OCI-LY1 (cell line): ENCODE measurements around the gene MADD.

ENCODE experiments used
- H2AFZ ChIP-seq: fragments of 200-600 bp; sonication (generic), shearing (Covaris generic); 2 replicates; pipeline ENCODE4 v1.6.0; 2014; ENCODE audit warnings: antibody characterized with exemption, mild to moderate bottlenecking, low read length
- H3F3A ChIP-seq: fragments of 200-600 bp; sonication (generic), shearing (Covaris generic); 2 replicates; pipeline ENCODE4 v1.6.0; 2014; ENCODE audit warnings: mild to moderate bottlenecking, antibody characterized with exemption, low read length, moderate library complexity; ENCODE audit not compliant: insufficient read depth
- H3K27ac ChIP-seq: fragments of 200-600 bp; sonication (generic); 2 replicates; pipeline ENCODE4 v1.5.1; 2014; ENCODE audit warnings: low read length, mixed run types, mild to moderate bottlenecking, low read depth; ENCODE audit not compliant: poor library complexity, severe bottlenecking
- H3K27me3 ChIP-seq: fragments of 200-600 bp; sonication (generic); 2 replicates; pipeline ENCODE4 v1.6.0; 2014; ENCODE audit warnings: antibody characterized with exemption, mild to moderate bottlenecking, low read length, moderate library complexity; ENCODE audit not compliant: insufficient read depth
- H3K36me3 ChIP-seq: fragments of 200-600 bp; sonication (generic); 2 replicates; pipeline ENCODE4 v1.6.1; 2014; ENCODE audit warnings: mild to moderate bottlenecking, antibody characterized with exemption, low read length, moderate library complexity, mixed read lengths; ENCODE audit not compliant: insufficient read depth
- H3K4me1 ChIP-seq: fragments of 200-600 bp; sonication (generic); 2 replicates; pipeline ENCODE4 v1.5.1; 2014; ENCODE audit warnings: mild to moderate bottlenecking, low read length, moderate library complexity; ENCODE audit not compliant: insufficient read depth, severe bottlenecking
- H3K4me2 ChIP-seq: fragments of 200-600 bp; sonication (generic), shearing (Covaris generic); 2 replicates; pipeline ENCODE4 v1.6.1; 2014; ENCODE audit warnings: low read length
- H3K4me3 ChIP-seq: fragments of 200-600 bp; sonication (generic); 2 replicates; pipeline ENCODE4 v1.5.1; 2014; ENCODE audit warnings: low read length, low read depth, mild to moderate bottlenecking, mixed read lengths; ENCODE audit not compliant: poor library complexity, severe bottlenecking
- H3K79me2 ChIP-seq: fragments of 200-600 bp; shearing (Covaris generic); 2 replicates; pipeline ENCODE4 v1.6.1; 2016; ENCODE audit warnings: mixed run types, low read length, mixed read lengths; ENCODE audit not compliant: insufficient read depth
- H3K9ac ChIP-seq: fragments of 200-600 bp; sonication (generic), shearing (Covaris generic); 2 replicates; pipeline ENCODE4 v1.6.1; 2014; ENCODE audit warnings: mild to moderate bottlenecking, low read length, mixed read lengths
- H3K9me2 ChIP-seq: fragments of 200-600 bp; sonication (generic), shearing (Covaris generic); 2 replicates; pipeline ENCODE4 v1.6.1; 2014; ENCODE audit warnings: low read depth, mild to moderate bottlenecking, low read length, mixed read lengths
- H3K9me3 ChIP-seq: fragments of 200-600 bp; shearing (Covaris generic); 2 replicates; pipeline ENCODE4 v1.6.1; 2014; ENCODE audit warnings: low read length, mixed read lengths
- H4K20me1 ChIP-seq: fragments of 200-600 bp; sonication (generic), shearing (Covaris generic); 2 replicates; pipeline ENCODE4 v1.6.0; 2016; ENCODE audit warnings: mild to moderate bottlenecking, low read length; ENCODE audit not compliant: insufficient read depth
- CTCF ChIP-seq: fragments of 200-600 bp; sonication (generic), shearing (Covaris generic); IDR thresholded peaks from 2 replicates; pipeline ENCODE4 v1.5.1; 2017; ENCODE audit warnings: mild to moderate bottlenecking, antibody characterized with exemption, low read length, moderate library complexity, mixed read lengths
- EZH2 ChIP-seq: fragments of 200-600 bp; sonication (generic), shearing (Covaris generic); IDR thresholded peaks from 2 replicates; pipeline ENCODE4 v1.8.0; 2017; ENCODE audit warnings: borderline replicate concordance, mixed run types, mild to moderate bottlenecking, antibody characterized with exemption, low read length, moderate library complexity, mixed read lengths

The MADD gene

GRCh38 chr11:47348859-47349258, 78.9 kb downstream of the MADD start:
- Histone ChIP-seq H4K20me1 (no peaks in the 10 kb centered on the region), H3K79me2 (no peaks in the 10 kb centered on the region), H3K9ac (no peak overlapping the region), H3K9me3 (no peaks in the 10 kb centered on the region), H3K36me3 (no peaks in the 10 kb centered on the region), H2AFZ (no peak overlapping the region), H3K9me2 (no peaks in the 10 kb centered on the region), H3K4me3 (no peak overlapping the region), H3K4me2 (no peak overlapping the region), H3K27ac (no peak overlapping the region), H3K27me3 (no peaks in the 10 kb centered on the region), H3F3A (no peaks in the 10 kb centered on the region), H3K4me1 (no peaks in the 10 kb centered on the region)
- TF ChIP-seq EZH2 (no peak), CTCF (peak; percentile 53)

- Histone ChIP-seq H3F3A (no peaks in the 10 kb centered on the region), H3K4me2 (no peak overlapping the region), H3K79me2 (no peaks in the 10 kb centered on the region), H3K9ac (no peak overlapping the region), H3K9me2 (no peaks in the 10 kb centered on the region), H3K4me3 (no peak overlapping the region), H3K27me3 (no peaks in the 10 kb centered on the region), H3K36me3 (no peaks in the 10 kb centered on the region), H3K27ac (no peak overlapping the region), H3K9me3 (no peaks in the 10 kb centered on the region), H3K4me1 (no peaks in the 10 kb centered on the region), H4K20me1 (no peaks in the 10 kb centered on the region), H2AFZ (no peak overlapping the region)
- no peak for TF ChIP-seq CTCF
- TF ChIP-seq EZH2 = no peak
Observed at GRCh38 chr11:47349521-47350095, 79.7 kb downstream of the MADD start.

GRCh38 chr11:47350315-47350714, 80.4 kb downstream of the MADD start:
- Histone ChIP-seq H3K4me3 (no peak overlapping the region), H3K4me1 (no peaks in the 10 kb centered on the region), H3K9me2 (no peaks in the 10 kb centered on the region), H3K9ac (no peak overlapping the region), H3F3A (no peaks in the 10 kb centered on the region), H3K4me2 (no peak overlapping the region), H3K27me3 (no peaks in the 10 kb centered on the region), H2AFZ (no peak overlapping the region), H3K36me3 (no peaks in the 10 kb centered on the region; the same call in 1 of the 2 replicates), H3K27ac (no peak overlapping the region), H3K9me3 (no peaks in the 10 kb centered on the region), H3K79me2 (no peaks in the 10 kb centered on the region), H4K20me1 (no peaks in the 10 kb centered on the region)
- TF ChIP-seq CTCF (no peak), EZH2 (no peak)
